Superior temporal gyrus (tissue), 1 donor: ENCODE data around the gene XRCC6.
A peak's percentile ranks its signal among the peaks of the same experiment; 100 is the strongest.
"Not testable (repeated sequence)": the region's sequence is repeated elsewhere in the genome, so short reads cannot be mapped to it uniquely, and the experiment has no call there.

Experiments
- DNase-seq: peaks from one replicate; pipeline ENCODE4 v3.0.0-alpha.2; 2016; ENCODE audit errors: extremely low spot score

XRCC6 gene

DNA sequence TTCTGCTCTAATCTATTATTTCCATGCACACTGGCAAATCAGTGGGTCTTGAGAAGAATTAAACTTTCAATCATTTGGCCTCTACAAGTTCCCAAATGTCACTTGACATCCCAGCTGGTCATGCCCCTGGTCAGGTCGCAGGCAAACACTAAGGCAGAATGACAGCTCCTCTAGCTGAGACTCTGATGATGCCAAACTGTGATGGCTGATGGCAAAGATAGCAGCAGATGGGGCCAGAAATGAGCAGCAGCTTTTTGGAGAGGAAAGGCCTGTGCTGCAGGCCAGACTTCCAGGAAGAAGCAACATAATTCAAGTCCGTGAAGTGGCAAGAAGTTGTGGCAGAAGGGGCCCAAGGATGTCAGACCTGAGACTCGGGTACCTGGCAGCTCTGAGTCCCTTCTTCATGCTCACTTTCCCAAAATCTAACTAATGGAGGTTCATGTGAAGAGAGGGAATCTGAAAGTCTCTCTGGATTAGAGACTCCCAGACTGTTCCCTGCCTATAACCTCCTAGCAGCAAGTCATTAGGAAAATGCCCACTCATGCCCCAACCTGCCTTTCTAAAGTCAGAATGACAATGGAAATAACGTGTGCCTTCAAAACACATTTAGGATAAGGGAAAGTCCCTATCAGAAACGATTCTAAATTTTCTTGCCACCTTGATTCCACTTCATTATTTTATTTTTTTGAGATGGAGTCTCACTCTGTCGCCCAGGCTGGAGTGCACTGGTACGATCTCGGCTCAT lies 22.0 kb upstream of the XRCC6 start:
- DNase-seq = no peak

DNA sequence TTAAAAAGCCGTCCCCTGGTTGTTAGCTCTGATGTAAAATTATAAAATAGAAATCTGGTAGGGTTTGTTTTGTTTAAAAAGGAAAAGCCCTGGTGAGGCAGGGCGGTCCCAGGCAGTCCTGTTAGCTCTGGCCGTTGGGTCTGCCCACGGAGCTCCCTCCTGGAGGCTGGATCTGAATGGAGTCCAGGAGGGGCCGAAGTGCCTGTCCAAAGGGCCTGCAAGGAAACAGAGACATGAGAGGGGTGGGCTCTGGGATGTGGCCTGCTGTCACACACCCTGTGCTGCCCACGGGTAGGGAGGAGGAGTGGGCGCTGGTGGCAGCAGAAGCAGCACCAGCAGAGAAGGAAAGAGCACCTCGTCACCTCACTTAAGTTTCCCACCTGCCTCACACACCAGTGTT lies 20.1 kb upstream of the XRCC6 start:
- no peak for DNase-seq

DNA sequence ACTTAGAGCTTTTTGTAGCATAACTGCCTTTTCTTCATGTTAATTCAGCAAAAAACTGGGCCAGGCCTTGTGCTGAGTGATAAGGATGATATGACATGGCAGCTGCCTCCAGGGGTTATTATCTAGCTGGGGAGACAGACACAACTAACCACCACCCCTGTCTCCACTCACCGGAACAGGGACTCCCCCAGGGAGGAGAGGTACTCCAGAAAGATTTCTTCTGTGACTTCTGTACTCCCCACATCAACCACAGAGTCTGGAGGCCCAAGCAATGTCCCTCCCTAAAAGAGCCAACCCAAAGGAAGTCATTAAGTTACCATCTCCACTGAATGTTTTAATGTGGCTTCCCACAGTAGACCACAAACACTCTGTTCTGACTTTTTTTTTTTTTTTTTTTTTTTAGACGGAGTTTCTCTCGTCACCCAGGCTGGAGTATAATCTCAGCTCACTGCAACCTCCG lies 17.2 kb upstream of the XRCC6 start:
- DNase-seq = no peak

DNA sequence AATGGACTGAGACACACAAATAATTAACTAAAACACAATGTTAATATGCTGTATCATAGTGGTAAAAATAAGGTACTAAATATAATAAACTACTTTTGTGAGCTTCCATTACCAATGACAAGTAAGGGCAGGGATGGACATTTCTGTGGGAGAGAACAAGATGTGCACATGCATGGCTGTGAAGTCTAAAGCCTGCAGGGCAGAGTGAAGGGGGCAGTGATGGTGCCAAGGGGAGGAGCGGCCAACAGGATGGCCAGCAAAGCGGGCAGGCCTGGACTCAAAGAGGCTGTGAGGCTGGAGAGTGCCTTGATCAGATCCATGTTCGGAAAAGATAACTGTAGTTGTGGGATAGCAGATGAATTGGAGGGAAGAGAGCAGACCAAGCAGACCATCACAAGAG lies 12.7 kb upstream of the XRCC6 start:
- DNase-seq = no peak

DNA sequence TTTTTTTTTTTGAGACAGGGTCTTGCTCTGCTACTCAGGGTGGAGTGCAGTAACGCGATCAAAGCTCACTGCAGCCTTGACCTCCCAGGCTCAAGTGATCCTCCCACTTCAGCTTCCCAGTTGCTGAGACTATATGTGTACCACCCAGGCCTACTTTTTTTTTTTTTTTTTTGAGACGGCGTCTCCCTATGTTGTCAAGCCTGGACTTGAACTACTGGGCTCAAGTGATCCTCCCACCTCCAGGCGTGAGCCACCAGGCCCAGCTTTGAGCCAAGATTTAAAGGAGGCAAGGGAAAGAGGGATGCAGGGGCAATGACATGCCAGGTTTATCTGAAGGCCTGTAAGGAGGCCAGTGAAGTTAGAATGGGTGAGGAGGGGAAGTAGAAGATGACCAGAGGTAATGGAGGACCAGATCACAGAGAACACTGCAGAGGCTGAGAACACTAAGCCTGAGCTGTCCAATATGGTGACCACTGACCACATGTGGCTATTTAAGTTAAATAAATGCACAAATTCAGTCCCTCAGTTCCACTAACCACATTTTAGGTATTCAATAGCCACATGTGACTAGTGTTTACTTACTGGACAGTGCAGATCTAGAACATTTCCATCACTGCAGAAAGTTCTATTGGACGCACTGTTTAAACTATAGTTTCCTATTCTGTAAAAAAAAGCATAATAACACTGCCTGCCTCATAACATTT lies 8.3 kb upstream of the XRCC6 start:
- no peak for DNase-seq

DNA sequence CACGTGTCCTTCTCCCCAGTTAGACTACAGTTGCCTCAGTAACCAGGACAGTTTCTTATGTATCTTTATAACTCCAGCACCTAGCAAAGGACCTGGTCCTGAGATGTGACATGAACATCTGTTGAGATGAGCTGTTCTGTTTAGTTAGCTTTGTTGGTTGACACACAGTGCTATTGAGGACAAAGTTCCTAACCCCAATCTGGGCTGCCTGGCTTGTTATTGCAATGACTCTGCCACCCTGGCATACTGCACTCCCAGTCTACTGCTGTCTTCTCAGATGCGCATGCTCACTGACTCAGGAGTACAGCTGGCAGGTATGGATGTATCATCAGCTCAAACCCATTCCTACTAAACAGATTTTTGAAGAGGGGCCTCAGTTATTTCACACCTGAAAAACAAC lies 7.6 kb upstream of the XRCC6 start:
- DNase-seq = no peak

DNA sequence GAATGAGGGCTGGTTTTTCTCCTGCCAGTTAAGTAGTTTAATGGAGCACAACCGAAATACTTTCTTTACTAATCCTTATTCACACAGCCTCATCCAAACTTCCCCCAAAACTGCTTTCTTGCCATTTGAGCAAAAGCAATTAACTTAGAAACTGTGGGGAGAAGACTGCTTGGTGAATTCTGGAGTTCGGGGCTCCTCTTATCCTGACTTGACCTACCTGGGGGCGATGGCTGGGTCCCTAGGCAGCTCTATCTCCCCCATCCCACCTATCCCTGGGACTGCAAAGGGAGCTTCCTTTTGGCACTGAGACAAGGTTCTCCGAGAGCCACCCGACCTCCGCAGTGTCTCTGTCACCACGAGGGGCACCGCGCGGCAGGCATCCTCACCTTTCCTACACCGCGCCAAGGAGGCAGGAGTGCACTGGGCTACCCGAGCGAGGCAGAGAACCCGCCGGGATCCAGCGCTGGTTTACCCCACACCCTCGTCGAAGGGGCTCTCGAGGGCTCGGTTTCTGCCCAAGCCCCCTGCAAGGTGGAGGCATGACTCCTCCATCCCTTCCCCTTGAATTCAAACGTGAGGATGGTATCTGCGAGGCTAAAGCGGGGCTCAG lies 1.0 kb upstream of the XRCC6 start:
- no peak for DNase-seq

DNA sequence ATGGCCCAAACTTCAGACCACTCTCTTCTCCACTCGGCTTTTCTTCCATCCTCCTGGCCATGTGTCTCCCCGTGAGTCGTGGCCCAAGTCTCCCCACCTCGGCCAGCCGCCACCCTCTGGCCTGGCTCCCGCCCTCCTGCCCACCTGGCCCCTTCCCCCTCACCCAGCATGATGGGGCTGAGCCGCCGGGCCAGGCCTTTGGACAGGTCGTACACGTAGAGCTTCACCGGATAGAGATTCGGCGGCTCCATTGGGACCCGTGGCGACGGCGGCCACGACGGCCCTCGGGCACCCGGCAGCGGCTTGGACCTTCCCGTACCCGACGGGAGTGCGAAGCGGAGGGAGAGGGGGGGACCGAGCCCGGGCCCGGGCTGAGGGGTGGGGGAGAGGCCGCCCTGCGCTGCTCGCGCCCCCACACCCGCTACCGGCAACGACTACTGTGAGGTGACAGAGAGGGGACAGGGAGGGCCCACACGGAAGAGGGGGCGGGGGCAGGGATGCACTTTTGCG lies 451 bp upstream of the XRCC6 start, which contains the start of gene DESI1:
Gene DESI1 (minus strand): TSS at position 455 of the 510 bp plus-strand sequence. CDS start 204 bp downstream, at position 251.
- no peak for DNase-seq

DNA sequence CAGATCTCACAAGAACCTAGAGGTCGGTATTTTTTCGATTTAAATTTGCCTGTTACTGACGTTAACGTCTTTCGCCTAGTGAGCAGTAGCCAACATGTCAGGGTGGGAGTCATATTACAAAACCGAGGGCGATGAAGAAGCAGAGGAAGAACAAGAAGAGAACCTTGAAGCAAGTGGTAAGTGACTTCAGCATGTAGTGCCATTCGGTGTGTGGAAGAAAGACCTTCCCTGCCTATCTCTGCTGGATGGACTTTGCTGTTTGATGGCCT lies 750 bp downstream of the XRCC6 start:
- DNase-seq = no peak

DNA sequence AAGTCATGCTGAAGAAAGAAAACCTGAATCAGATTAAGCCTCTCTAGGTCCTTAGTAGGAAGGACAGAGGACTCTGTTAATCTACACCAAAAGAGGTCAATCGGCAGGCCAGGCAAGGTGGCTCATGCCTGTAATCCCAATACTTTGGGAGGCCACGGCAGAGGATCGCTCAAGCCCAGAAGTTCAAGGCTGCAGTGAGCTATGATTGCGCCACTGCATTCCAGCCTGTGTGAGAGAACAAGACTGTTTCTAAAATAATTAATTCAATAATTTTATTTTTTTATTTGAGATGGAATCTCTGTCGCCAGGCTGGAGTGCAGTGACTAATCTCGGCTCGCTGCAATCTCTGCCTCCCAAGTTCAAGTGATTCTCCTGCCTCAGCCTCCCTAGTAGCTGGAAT lies 4.5 kb downstream of the XRCC6 start:
- DNase-seq = no peak

DNA sequence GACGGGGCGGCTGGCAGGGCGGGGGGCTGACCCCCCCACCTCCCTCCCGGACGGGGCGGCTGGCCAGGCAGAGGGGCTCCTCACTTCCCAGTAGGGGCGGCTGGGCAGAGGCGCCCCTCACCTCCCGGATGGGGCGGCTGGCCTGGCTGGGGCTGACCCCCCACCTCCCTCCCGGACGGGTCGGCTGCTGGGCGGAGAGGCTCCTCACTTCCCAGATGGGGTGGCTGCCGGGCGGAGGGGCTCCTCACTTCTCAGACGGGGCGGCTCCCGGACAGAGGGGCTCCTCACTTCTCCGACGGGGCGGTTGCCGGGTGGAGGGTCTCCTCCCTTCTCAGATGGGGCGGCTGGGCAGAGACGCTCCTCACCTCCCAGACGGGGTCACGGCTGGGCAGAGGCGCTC lies 10.0 kb downstream of the XRCC6 start:
- not testable (repeated sequence) for DNase-seq

DNA sequence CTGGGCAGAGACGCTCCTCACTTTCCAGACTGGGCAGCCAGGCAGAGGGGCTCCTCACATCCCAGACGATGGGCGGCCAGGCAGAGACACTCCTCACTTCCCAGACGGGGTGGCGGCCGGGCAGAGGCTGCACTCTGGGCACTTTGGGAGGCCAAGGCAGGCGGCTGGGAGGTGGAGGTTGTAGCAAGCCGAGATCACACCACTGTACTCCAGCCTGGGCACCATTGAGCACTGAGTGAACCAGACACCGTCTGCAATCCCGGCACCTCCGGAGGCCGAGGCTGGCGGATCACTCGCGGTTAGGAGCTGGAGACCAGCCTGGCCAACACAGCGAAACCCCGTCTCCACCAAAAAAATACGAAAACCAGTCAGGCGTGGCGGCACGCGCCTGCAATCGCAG lies 10.5 kb downstream of the XRCC6 start:
- DNase-seq = not testable (repeated sequence)

DNA sequence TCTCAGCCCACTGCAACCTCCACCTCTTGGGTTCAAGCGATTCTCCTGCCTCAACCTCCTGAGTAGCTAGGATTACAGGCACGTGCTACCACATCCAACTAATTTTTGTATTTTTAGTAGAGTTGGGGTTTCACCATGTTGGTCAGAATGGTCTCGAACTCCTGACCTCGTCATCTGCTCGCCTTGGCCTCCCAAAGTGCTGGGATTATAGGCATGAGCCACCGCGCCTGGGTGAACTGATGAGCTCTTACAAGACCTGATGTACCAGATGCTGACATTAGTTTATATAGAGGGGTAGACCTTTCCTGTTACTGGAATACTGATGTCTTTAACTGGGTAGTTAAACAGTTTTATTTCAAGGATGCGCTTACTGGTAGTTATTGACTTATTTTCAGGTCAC lies 13.5 kb downstream of the XRCC6 start:
- not testable (repeated sequence) for DNase-seq

DNA sequence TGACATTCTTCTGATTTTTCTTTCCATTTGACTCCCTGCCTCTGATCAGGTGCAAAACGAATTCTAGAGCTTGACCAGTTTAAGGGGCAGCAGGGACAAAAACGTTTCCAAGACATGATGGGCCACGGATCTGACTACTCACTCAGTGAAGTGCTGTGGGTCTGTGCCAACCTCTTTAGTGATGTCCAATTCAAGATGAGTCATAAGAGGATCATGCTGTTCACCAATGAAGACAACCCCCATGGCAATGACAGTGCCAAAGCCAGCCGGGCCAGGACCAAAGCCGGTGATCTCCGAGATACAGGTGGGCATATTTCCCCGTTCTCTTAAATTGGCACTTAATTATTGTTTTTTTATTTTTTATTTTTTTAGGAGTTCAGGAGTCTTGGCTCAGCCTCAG lies 15.4 kb downstream of the XRCC6 start:
- DNase-seq = peak; percentile 20

DNA sequence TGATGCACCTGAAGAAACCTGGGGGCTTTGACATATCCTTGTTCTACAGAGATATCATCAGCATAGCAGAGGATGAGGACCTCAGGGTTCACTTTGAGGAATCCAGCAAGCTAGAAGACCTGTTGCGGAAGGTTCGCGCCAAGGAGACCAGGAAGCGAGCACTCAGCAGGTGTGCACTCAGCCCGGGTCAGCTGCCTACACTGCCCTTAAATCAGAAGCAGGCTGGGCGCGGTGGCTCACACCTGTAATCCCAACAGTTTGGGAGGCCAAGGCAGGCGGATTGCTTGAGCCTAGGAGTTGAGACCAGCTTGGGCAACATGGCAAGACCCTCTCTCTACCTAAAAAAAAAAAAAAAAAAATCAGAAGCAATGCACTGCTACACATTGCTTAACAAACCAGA lies 16.5 kb downstream of the XRCC6 start:
- not testable (repeated sequence) for DNase-seq

DNA sequence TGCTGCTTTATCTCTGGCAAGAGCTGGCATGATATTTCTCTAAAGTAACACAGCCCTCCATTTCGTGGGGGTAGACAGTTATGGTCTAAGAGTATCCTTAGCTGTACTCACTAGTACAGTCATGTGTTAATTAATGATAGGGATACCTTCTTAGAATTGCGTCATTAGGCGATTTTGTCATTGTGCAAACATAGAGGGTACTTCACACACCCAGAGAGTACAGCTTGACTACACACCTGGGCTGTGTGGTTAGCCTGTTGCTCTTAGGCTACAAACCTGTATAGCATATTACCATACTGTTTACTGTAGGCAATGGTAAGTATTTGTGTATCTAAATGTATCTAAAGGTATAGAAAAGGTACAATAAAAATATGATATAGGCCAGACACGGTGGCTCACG lies 17.0 kb downstream of the XRCC6 start:
- no peak for DNase-seq

DNA sequence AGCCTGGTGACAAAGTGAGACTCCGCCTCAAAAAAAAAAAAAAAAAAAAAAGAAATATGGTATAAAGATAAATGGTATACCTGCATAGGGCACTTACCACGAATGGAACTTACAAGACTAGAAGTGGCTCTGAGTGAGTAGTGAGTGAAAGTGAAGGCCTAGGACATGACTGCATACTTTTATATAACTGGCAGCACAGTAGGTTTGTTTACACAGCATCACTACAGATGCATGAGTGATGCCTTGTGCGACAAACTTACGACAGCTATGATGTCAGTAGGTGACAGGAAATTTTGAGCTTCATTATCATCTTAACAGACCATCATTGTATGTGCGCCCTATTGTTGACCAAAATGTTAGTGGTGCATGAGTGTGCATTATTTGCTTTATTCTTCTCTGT lies 17.7 kb downstream of the XRCC6 start:
- DNase-seq = no peak

DNA sequence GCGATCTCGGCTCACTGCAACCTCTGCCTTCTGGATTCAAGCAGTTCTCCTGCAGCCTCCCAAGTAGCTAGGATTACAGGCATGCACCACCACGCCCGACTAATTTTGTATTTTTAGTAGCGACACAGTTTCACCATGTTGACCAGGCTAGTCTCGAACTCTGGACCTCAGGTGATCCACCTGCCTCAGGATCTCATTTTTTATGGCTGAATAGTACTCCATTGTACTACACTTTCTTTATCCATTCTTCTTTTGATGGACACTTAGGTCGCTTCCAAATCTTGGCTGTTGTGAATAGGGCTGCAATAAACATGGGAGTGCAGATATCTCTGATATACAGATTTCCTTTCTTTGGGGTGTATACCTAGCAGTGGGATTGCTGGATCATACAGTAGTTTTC lies 20.8 kb downstream of the XRCC6 start:
- DNase-seq = no peak

DNA sequence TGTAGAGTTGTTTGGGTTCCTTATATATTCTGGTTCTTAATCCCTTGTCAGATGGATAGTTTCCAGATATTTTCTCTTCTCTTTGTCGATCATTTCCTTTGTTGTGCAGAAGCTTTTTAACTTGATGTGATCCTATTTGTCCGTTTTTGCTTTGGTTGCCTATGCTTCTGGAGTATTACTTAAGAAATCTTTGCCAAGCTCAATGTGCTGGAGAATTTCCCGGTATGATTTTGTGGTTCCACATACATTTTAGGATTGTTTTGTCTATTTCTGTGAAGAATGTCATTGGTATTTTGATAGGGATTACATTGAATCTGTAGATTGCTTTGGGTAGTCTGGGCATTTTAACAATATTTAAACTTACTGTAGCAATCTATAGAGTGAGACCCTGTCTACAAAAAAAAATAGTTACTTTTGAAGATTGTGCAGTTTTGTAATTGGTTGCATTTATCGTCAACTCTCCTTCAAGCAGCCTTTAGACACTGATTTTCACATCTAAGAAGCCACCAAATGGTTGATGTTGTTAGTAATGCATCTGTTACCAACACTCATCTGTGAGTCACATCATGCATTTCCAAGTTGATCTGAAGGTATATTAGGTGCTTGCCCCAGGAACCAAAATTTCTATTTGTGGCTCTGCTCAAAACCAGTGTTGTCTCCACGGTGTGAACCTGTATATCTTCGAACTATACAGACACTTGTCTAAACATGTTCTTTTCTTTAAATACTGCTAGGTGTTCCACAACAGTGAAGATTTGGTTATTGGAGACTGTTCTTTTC lies 21.4 kb downstream of the XRCC6 start:
- DNase-seq = no peak

DNA sequence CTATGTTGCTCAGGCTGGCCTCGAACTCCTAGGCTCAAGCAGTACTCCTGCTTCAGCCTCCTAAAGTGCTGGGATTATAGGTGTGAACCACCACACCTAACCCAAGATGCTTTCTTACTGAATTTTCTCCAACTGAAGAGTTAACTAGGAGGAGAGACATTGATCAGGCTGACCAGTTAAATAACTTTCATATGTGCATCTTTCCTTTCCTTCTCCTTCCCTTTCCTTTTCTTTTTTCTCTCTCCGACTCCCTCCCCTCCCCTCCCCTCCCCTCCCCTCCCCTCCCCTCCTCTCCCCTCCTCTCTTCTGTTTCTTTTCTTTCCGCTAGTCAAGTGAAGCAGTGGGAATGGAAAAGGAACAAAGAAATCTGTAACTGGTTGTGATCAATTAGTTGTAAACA lies 26.7 kb downstream of the XRCC6 start:
- DNase-seq = no peak

DNA sequence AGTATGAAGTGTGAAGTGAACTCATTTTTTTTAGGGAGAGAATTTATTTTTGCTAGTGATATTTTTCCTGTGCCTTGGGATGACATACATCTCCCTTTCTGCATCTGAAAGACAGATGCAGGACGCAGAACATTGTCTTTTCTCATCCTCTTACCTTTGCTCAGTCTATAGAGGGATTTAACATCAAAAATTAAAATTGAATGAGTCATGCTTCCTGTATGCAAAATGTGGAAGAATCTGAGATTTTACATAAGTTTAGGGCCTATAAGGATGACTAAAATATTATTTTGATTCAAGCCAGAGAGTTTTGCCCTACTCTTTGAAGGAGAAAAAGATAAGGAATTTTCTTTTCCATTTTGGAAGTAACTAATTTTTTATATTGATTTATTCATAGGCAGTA lies 27.3 kb downstream of the XRCC6 start:
- DNase-seq = no peak

DNA sequence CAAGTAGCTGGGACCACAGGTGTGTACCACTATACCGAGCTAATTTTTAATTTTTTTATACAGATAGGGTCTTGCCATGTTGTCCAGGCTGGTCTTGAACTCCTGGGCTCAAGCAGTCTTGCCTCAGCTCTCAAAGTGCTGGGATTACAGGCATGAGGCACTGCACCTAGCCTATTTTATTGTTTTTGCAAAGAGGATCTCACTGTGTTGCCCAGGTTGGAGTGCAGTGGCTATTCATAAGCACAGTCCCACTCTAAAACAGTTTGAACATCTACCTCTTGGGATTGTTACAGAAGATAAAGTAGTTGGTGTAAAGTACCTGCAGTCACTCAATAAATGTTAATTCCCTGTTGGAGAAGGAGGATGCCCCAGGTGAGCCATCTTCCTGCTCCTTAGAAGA lies 29.1 kb downstream of the XRCC6 start:
- no peak for DNase-seq
